Panc1 (cell line): ENCODE results near the gene EFHB. TPM values are rescaled to one million over a fixed set of nuclear protein-coding genes. Genes with fewer than 3 reads are reported as not detected.

Source experiments
- ATAC-seq: fragments of 200-7000 bp; cut with Tn5 transposase; 2 replicates; pipeline ENCODE4 v1.9.1; 2020; ENCODE audit warnings: mild to moderate bottlenecking, moderate library complexity
- BruUV-seq: library from RNA; stranded (reverse); fragments of 400-500 nt; replicated peaks from 2 replicates; lab custom pipeline; 2021; lab: Mats Ljungman, UMichigan
- CTCF ChIA-PET: fragments of 300-600 bp; sonication (Branson Sonifier 250); formaldehyde crosslinking; loops from one replicate; lab custom pipeline; 2022; ENCODE audit warnings: antibody characterized with exemption; lab: Charles Lee
- POLR2A ChIA-PET: fragments of 300-600 bp; sonication (Branson Sonifier 250); formaldehyde crosslinking; loops from one replicate; lab custom pipeline; 2022; ENCODE audit warnings: antibody characterized with exemption; lab: Charles Lee
- DNase-seq: peaks from one replicate; pipeline ENCODE4 v3.0.0-alpha.2; 2010; ENCODE audit warnings: low read depth, low spot score
- H3K27ac ChIP-seq: 2 replicates; pipeline ENCODE4 v1.5.1; 2011; ENCODE audit warnings: mild to moderate bottlenecking, low read length, inconsistent platforms
- H3K27me3 ChIP-seq: fragments of 200-500 bp; sonication (Bioruptor generic); 2 replicates; pipeline ENCODE4 v1.6.0; 2014; ENCODE audit warnings: low read length, inconsistent platforms; ENCODE audit not compliant: control insufficient read depth, insufficient read depth
- H3K36me3 ChIP-seq: fragments of 200-500 bp; sonication (Bioruptor generic); 2 replicates; pipeline ENCODE4 v1.5.1; 2014; ENCODE audit warnings: inconsistent platforms, mild to moderate bottlenecking, low read length, moderate library complexity; ENCODE audit not compliant: control insufficient read depth, insufficient read depth
- H3K4me1 ChIP-seq: 2 replicates; pipeline ENCODE4 v1.5.1; 2011; ENCODE audit warnings: inconsistent platforms, mild to moderate bottlenecking, low read length, moderate library complexity; ENCODE audit not compliant: control insufficient read depth, insufficient read depth
- H3K4me3 ChIP-seq, 2 experiments: 2 replicates each; pipeline ENCODE4 v1.5.1; 2011 to 2012; ENCODE audit warnings: low read depth in 2 of 2, low read length in 2 of 2, mild to moderate bottlenecking in 2 of 2, inconsistent platforms in 1 of 2, moderate library complexity in 1 of 2
- H3K9me3 ChIP-seq: fragments of 200-500 bp; sonication (Bioruptor generic); 2 replicates; pipeline ENCODE4 v1.5.1; 2014; ENCODE audit warnings: low read depth, mild to moderate bottlenecking, inconsistent platforms, low read length, moderate library complexity; ENCODE audit not compliant: control insufficient read depth, insufficient read depth
- POLR2AphosphoS5 ChIP-seq: IDR thresholded peaks from 2 replicates; pipeline ENCODE4 v1.6.1; 2012; ENCODE audit warnings: mild to moderate bottlenecking, low read depth, low read length, moderate library complexity
- SIN3A ChIP-seq: IDR thresholded peaks from 2 replicates; pipeline ENCODE4 v1.6.1; 2012; ENCODE audit warnings: low read depth, mild to moderate bottlenecking, low read length, moderate library complexity, borderline replicate concordance; ENCODE audit not compliant: insufficient read depth
- TCF7L2 ChIP-seq: IDR thresholded peaks from 2 replicates; pipeline ENCODE4 v1.6.1; 2011; ENCODE audit warnings: mild to moderate bottlenecking, low read depth, low read length, inconsistent platforms
- in situ Hi-C: cut with HindIII; loops from 2 replicates; pipeline ENCODE4 v1.10.0; 2016; ENCODE audit warnings: low sequenced_read_pairs, low pct_unique_long_range_greater_than_20kb
- intact Hi-C: fragments of 100-400 bp; cut with micrococcal nuclease; formaldehyde crosslinking; loops from one replicate; pipeline ENCODE4 v1.10.0; 2022; ENCODE audit not compliant: unreplicated experiment
- total RNA-seq: library from RNA; stranded (reverse); gene quantifications from one replicate; pipeline ENCODE4 v1.2.1, GENCODE V29; 2021; ENCODE audit not compliant: unreplicated experiment
- TF ChIP-seq, protein P1 (sequence below): fragments of 450-650 bp; IDR thresholded peaks from 2 replicates; pipeline ENCODE4 v1.5.1; 2017; ENCODE audit warnings: mild to moderate bottlenecking
- TF ChIP-seq, protein P2 (sequence below), 2 experiments: IDR thresholded peaks; 2 replicates each; pipeline ENCODE4 v1.6.1; 2011 to 2012; ENCODE audit warnings: low read depth in 2 of 2, control low read depth in 1 of 2, low read length in 1 of 2, mild to moderate bottlenecking in 1 of 2, moderate library complexity in 1 of 2; ENCODE audit not compliant: insufficient read depth in 1 of 2

Gene EFHB
- total RNA-seq, 1 experiment from 2014 or later, result 0.46 TPM

DNA sequence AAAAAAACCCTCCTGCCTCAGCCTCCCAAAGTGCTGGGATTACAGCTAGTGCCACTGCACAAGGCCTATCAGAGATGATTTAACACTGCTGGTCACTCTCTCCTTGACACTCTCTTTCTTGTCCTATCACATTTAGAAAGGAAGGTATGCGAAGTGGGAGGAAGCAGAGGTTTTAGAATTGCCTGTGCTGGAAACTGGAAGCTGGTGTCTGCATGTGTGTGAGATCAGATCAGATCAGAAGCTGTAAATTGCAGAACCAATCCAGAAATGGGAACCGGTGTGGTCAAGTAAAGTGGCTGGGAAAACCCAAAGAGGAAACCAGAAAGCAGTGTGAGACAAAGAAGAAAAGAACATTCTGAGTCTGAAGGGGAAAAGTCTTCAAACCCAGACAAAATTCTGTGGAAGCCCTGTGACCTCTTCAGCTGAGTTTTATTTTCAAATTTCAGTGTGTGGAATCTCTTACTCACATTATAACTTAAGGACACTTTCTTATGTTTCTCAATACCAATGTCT, 2.8 kb downstream of the EFHB start:
- no peak for TF ChIP-seq TCF7L2
- TF ChIP-seq, protein P1, sequence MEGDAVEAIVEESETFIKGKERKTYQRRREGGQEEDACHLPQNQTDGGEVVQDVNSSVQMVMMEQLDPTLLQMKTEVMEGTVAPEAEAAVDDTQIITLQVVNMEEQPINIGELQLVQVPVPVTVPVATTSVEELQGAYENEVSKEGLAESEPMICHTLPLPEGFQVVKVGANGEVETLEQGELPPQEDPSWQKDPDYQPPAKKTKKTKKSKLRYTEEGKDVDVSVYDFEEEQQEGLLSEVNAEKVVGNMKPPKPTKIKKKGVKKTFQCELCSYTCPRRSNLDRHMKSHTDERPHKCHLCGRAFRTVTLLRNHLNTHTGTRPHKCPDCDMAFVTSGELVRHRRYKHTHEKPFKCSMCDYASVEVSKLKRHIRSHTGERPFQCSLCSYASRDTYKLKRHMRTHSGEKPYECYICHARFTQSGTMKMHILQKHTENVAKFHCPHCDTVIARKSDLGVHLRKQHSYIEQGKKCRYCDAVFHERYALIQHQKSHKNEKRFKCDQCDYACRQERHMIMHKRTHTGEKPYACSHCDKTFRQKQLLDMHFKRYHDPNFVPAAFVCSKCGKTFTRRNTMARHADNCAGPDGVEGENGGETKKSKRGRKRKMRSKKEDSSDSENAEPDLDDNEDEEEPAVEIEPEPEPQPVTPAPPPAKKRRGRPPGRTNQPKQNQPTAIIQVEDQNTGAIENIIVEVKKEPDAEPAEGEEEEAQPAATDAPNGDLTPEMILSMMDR, result no peak
- TF ChIP-seq POLR2AphosphoS5, result no peak
- TF ChIP-seq, protein P2, sequence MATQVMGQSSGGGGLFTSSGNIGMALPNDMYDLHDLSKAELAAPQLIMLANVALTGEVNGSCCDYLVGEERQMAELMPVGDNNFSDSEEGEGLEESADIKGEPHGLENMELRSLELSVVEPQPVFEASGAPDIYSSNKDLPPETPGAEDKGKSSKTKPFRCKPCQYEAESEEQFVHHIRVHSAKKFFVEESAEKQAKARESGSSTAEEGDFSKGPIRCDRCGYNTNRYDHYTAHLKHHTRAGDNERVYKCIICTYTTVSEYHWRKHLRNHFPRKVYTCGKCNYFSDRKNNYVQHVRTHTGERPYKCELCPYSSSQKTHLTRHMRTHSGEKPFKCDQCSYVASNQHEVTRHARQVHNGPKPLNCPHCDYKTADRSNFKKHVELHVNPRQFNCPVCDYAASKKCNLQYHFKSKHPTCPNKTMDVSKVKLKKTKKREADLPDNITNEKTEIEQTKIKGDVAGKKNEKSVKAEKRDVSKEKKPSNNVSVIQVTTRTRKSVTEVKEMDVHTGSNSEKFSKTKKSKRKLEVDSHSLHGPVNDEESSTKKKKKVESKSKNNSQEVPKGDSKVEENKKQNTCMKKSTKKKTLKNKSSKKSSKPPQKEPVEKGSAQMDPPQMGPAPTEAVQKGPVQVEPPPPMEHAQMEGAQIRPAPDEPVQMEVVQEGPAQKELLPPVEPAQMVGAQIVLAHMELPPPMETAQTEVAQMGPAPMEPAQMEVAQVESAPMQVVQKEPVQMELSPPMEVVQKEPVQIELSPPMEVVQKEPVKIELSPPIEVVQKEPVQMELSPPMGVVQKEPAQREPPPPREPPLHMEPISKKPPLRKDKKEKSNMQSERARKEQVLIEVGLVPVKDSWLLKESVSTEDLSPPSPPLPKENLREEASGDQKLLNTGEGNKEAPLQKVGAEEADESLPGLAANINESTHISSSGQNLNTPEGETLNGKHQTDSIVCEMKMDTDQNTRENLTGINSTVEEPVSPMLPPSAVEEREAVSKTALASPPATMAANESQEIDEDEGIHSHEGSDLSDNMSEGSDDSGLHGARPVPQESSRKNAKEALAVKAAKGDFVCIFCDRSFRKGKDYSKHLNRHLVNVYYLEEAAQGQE (IDR thresholded peaks at IDR 0.05; ENCODE audit: insufficient read depth in 1 of 2, low read depth in 2 of 2, low read length in 1 of 2), result no peak
- TF ChIP-seq SIN3A, result no peak
- in situ Hi-C loops (no loop called here), intact Hi-C loops (no loop called here)
- H3K4me1 ChIP-seq, result no peaks in the 10 kb centered on the region
- H3K27me3 ChIP-seq, result no peaks in the 10 kb centered on the region
- CTCF ChIA-PET, result no interaction called here
- POLR2A ChIA-PET, result no interaction called here
- ATAC-seq (no peak), DNase-seq (no peak)
- no peak overlapping the region for H3K4me3 ChIP-seq
- no peaks in the 10 kb centered on the region for H3K9me3 ChIP-seq
- no TSS peak for BruUV-seq
- H3K36me3 ChIP-seq, result no peaks in the 10 kb centered on the region
- H3K27ac ChIP-seq, result no peak overlapping the region

DNA sequence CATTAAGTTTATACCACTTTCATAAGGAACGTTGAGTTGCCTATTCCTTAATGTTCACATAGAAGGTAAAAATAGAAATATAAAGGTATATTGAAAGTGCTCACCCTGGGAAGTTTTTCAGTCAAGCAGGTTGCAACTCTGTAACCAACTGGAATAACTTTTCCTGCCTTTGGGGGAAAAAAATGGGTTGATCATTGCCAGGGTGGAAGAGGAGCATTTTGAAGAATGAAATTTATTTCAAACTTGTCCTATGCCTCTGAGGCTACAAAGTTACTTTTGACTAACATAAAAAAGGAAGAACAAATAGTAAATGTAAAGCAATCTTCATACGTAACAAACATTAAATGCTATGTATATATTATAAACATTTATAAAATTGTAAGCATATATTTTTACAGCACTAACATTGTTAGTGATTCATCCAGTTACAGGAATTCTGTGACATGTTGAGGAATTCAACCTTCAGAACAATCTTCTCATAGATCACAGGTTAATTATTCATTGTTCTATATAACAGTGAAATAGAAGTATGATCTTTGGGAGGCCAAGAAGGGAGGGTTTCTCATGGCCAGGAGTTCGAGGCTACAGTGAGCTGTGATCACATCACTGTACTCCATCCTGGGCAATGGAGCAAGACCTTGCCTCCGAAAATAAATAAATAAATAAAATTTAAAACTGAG, 13.5 kb downstream of the EFHB start:
- H3K4me1 ChIP-seq, result no peaks in the 10 kb centered on the region
- DNase-seq (no peak), ATAC-seq (no peak)
- H3K9me3 ChIP-seq, result no peaks in the 10 kb centered on the region
- no peak overlapping the region for H3K27ac ChIP-seq
- TF ChIP-seq, protein P2 (IDR thresholded peaks at IDR 0.05; ENCODE audit: insufficient read depth in 1 of 2, low read depth in 2 of 2, low read length in 1 of 2), result no peak
- TF ChIP-seq, protein P1, result no peak
- no TSS peak for BruUV-seq
- in situ Hi-C loops (no loop called here), intact Hi-C loops (no loop called here)
- ChIA-PET CTCF (no interaction called here), POLR2A (no interaction called here)
- H3K4me3 ChIP-seq, result no peak overlapping the region
- no peaks in the 10 kb centered on the region for H3K27me3 ChIP-seq
- no peaks in the 10 kb centered on the region for H3K36me3 ChIP-seq
